HEK293T (cell line): ENCODE measurements around the gene CCDC158.

Experiments used
- BHLHE40 ChIP-seq: fragments of 450-650 bp; IDR thresholded peaks from 2 replicates; pipeline ENCODE4 v1.6.1; 2016; ENCODE audit warnings: mild to moderate bottlenecking, moderate library complexity, borderline replicate concordance
- ELF4 ChIP-seq: fragments of 450-650 bp; IDR thresholded peaks from 2 replicates; pipeline ENCODE4 v1.6.1; 2017; ENCODE audit warnings: antibody characterized with exemption
- FOXA1 ChIP-seq: fragments of 450-650 bp; IDR thresholded peaks from 2 replicates; pipeline ENCODE4 v1.6.1; 2016; ENCODE audit warnings: mild to moderate bottlenecking
- FOXK2 ChIP-seq: fragments of 450-650 bp; IDR thresholded peaks from 2 replicates; pipeline ENCODE4 v1.6.1; 2016; ENCODE audit warnings: mild to moderate bottlenecking
- FOXM1 ChIP-seq: fragments of 450-650 bp; IDR thresholded peaks from 2 replicates; pipeline ENCODE4 v1.6.1; 2017; ENCODE audit warnings: mild to moderate bottlenecking, borderline replicate concordance
- HDGF ChIP-seq: fragments of 450-650 bp; IDR thresholded peaks from 2 replicates; pipeline ENCODE4 v1.6.1; 2017; ENCODE audit warnings: antibody characterized with exemption, borderline replicate concordance
- L3MBTL2 ChIP-seq: fragments of 450-650 bp; conservative IDR thresholded peaks from 2 replicates; pipeline ENCODE4 v1.6.1; 2016; ENCODE audit warnings: mild to moderate bottlenecking
- PKNOX1 ChIP-seq: fragments of 450-650 bp; IDR thresholded peaks from 2 replicates; pipeline ENCODE4 v1.6.1; 2016
- SP1 ChIP-seq: fragments of 450-650 bp; IDR thresholded peaks from 2 replicates; pipeline ENCODE4 v1.6.1; 2017
- SUZ12 ChIP-seq: fragments of 450-650 bp; IDR thresholded peaks from 2 replicates; pipeline ENCODE4 v1.6.1; 2016; ENCODE audit warnings: mild to moderate bottlenecking
- TARDBP ChIP-seq: fragments of 450-650 bp; IDR thresholded peaks from 2 replicates; pipeline ENCODE4 v1.6.1; 2016

GRCh38 chr4:76443376-76443775 is 22.4 kb upstream of the CCDC158 start:
- TF ChIP-seq FOXM1, result no peak
- no peak for TF ChIP-seq HDGF
- no peak for TF ChIP-seq FOXA1
- no peak for TF ChIP-seq FOXK2
- no peak for TF ChIP-seq BHLHE40
- no peak for TF ChIP-seq TARDBP
- TF ChIP-seq SP1, result no peak
- no peak for TF ChIP-seq SUZ12
- TF ChIP-seq ELF4, result no peak
- no peak for TF ChIP-seq PKNOX1
- no peak for TF ChIP-seq L3MBTL2
